Measurements from ENCODE around the gene DDX49.

DDX49 gene

DNA sequence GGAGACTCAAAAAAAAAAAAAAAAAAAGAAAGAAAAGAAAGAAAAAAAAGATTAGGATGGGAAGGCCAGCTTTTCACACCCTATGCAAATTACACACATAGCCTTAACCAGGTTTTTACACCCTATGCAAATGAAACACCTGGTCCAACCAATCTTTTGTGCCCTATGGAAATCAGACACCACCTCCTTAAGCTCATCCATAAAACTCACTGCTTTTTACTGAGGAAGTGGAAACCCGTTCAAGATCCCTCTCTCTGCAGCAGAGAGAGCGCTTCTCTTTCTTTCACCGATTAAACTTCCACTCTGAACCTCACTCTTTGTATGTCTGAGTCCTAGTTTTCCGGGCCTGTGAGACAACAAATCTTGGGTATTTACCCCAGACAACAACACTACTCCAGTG is 46.8 kb downstream of the DDX49 start:
- H3K4me2 ChIP-seq (ENCODE audit: low read depth, low read length): no peak overlapping the region
- TF ChIP-seq, protein P1, sequence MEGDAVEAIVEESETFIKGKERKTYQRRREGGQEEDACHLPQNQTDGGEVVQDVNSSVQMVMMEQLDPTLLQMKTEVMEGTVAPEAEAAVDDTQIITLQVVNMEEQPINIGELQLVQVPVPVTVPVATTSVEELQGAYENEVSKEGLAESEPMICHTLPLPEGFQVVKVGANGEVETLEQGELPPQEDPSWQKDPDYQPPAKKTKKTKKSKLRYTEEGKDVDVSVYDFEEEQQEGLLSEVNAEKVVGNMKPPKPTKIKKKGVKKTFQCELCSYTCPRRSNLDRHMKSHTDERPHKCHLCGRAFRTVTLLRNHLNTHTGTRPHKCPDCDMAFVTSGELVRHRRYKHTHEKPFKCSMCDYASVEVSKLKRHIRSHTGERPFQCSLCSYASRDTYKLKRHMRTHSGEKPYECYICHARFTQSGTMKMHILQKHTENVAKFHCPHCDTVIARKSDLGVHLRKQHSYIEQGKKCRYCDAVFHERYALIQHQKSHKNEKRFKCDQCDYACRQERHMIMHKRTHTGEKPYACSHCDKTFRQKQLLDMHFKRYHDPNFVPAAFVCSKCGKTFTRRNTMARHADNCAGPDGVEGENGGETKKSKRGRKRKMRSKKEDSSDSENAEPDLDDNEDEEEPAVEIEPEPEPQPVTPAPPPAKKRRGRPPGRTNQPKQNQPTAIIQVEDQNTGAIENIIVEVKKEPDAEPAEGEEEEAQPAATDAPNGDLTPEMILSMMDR (IDR thresholded peaks at IDR 0.05; ENCODE audit: low read length): no peak
- no peak for TF ChIP-seq EZH2phosphoT487 (IDR thresholded peaks at IDR 0.05; ENCODE audit: low read length)
- no peak for TF ChIP-seq EZH2 (optimal IDR thresholded peaks at IDR 0.05; ENCODE audit: low read depth, low read length)
- no peaks in the 10 kb centered on the region for H3K79me2 ChIP-seq (ENCODE audit: low read length)
- H3K9me2 ChIP-seq (replicated peaks; ENCODE audit: insufficient read depth, low read length): no peaks in the 10 kb centered on the region
- H3K27ac ChIP-seq (ENCODE audit: low read length): no peak overlapping the region
- H3K36me3 ChIP-seq (replicated peaks; ENCODE audit: insufficient read depth, low read length): no peaks in the 10 kb centered on the region
- no peak overlapping the region for H3K4me3 ChIP-seq (ENCODE audit: low read length)
- no peak for DNase-seq
- H3F3A ChIP-seq (ENCODE audit: insufficient read depth, low read length): no peaks in the 10 kb centered on the region
- H2AFZ ChIP-seq (ENCODE audit: low read length): no peak overlapping the region
- no peaks in the 10 kb centered on the region for H4K20me1 ChIP-seq (ENCODE audit: insufficient read depth, low read length)
- H3K4me1 ChIP-seq (ENCODE audit: low read length): no peaks in the 10 kb centered on the region
- no peaks in the 10 kb centered on the region for H3K27me3 ChIP-seq (replicated peaks; ENCODE audit: insufficient read depth, low read length)
- H3K9ac ChIP-seq (ENCODE audit: low read length): no peak overlapping the region
- H3K9me3 ChIP-seq (replicated peaks; ENCODE audit: insufficient read depth, low read length): no peaks in the 10 kb centered on the region

DNA sequence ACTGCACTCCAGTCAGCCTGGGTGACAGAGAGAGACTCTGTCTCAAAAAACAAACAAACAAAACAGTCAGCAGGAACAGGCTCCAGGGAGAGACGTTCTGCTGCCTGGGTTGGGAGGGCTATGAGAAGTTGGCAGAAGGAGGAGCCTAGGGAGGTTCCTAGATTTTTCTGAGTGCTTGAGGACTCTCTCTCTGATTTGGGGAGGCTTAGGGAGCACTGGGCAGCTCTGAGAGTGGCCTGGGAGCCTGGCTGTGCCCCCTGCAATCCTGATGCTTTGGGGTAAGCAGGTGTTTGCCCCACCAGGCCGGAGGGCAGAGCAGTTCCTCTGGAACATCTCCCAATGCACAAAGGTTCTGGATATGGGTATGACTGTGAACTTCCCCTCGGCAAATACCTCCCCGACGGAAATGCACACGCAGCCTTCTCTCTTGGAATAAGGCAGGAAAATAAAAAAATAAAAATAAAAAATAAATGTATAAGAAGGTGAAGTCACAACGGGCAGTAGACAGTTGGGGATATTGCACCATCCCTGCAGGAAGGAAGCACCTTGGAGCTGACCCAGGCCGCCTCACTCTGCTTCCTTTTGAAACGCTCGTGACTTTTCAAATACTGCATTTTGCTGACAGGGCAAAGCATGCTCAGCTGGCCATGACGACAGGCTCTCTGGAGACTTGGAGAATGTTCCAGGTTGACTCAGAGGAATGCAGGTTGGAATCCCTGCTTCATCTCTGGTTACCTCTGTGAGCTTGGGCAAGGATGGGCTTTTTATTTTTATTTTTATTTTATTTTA is 48.0 kb downstream of the DDX49 start:
- Histone ChIP-seq H3F3A (ENCODE audit: insufficient read depth, low read length) (no peaks in the 10 kb centered on the region), H3K36me3 (replicated peaks; ENCODE audit: insufficient read depth, low read length) (no peaks in the 10 kb centered on the region), H3K9me3 (replicated peaks; ENCODE audit: insufficient read depth, low read length) (no peaks in the 10 kb centered on the region), H3K9me2 (replicated peaks; ENCODE audit: insufficient read depth, low read length) (no peaks in the 10 kb centered on the region), H3K4me2 (ENCODE audit: low read depth, low read length) (no peak overlapping the region), H2AFZ (ENCODE audit: low read length) (0 out of 2 replicates have a peak overlapping the region, but pooled peaks have one; percentile 19), H3K27me3 (replicated peaks; ENCODE audit: insufficient read depth, low read length) (no peaks in the 10 kb centered on the region), H3K9ac (ENCODE audit: low read length) (no peak overlapping the region), H4K20me1 (ENCODE audit: insufficient read depth, low read length) (no peaks in the 10 kb centered on the region), H3K4me3 (ENCODE audit: low read length) (no peak overlapping the region), H3K79me2 (ENCODE audit: low read length) (no peaks in the 10 kb centered on the region), H3K27ac (ENCODE audit: low read length) (no peak overlapping the region), H3K4me1 (ENCODE audit: low read length) (no peaks in the 10 kb centered on the region)
- TF ChIP-seq, protein P1 (IDR thresholded peaks at IDR 0.05; ENCODE audit: low read length): no peak
- TF ChIP-seq EZH2 (optimal IDR thresholded peaks at IDR 0.05; ENCODE audit: low read depth, low read length) (no peak), EZH2phosphoT487 (IDR thresholded peaks at IDR 0.05; ENCODE audit: low read length) (no peak)
- no peak for DNase-seq

DNA sequence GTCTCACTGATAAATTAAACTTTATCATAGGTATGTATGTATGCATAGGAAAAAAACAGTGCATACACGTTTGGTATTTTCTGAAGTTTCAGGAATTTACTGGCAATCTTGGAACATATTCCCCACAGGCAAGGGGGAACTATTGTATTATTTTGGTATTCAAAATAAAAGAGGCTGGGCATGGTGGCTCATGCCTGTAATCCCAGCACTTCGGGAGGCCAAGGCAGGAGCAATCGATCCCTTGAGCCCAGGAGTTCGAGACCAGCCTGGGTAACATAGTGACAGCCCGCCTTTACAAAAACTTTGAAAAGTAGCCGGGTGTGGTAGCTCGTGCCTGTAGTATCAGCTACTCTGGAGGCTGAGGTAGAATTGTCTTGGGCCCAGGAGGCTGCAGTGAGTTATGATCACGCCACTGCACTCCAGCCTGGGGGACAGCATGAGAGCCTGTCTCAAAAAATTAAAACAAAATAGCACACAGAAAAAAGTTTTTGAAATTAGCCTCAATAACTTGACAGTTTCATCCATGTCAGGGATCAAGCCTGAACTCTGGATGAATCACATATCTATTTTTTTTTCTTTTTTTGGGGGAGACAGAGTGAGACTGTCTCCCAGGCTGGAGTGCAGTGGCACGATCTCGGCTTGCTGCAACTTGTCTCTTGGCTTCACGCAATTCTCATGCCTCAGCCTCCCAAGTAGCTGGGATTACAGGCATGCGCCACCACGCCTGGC is 50.6 kb downstream of the DDX49 start:
- DNase-seq: no peak
- no peak overlapping the region for H2AFZ ChIP-seq (ENCODE audit: low read length)
- H3K36me3 ChIP-seq (replicated peaks; ENCODE audit: insufficient read depth, low read length): no peaks in the 10 kb centered on the region
- H3K4me3 ChIP-seq (ENCODE audit: low read length): no peak overlapping the region
- TF ChIP-seq EZH2phosphoT487 (IDR thresholded peaks at IDR 0.05; ENCODE audit: low read length) (no peak), EZH2 (optimal IDR thresholded peaks at IDR 0.05; ENCODE audit: low read depth, low read length) (no peak)
- TF ChIP-seq, protein P1 (IDR thresholded peaks at IDR 0.05; ENCODE audit: low read length): no peak
- no peak overlapping the region for H3K4me2 ChIP-seq (ENCODE audit: low read depth, low read length)
- H3K9ac ChIP-seq (ENCODE audit: low read length): no peak overlapping the region
- no peaks in the 10 kb centered on the region for H3K4me1 ChIP-seq (ENCODE audit: low read length)
- no peaks in the 10 kb centered on the region for H4K20me1 ChIP-seq (ENCODE audit: insufficient read depth, low read length)
- H3K9me2 ChIP-seq (replicated peaks; ENCODE audit: insufficient read depth, low read length): no peaks in the 10 kb centered on the region
- no peaks in the 10 kb centered on the region for H3K9me3 ChIP-seq (replicated peaks; ENCODE audit: insufficient read depth, low read length)
- H3K27ac ChIP-seq (ENCODE audit: low read length): no peak overlapping the region
- H3K27me3 ChIP-seq (replicated peaks; ENCODE audit: insufficient read depth, low read length): no peaks in the 10 kb centered on the region
- no peaks in the 10 kb centered on the region for H3F3A ChIP-seq (ENCODE audit: insufficient read depth, low read length)
- H3K79me2 ChIP-seq (ENCODE audit: low read length): no peaks in the 10 kb centered on the region
